HFF-Myc (cell line): ENCODE measurements around the gene SCIN.

ENCODE experiments used
- DNase-seq: peaks from one replicate; pipeline ENCODE4 v3.0.0-alpha.2; 2011; ENCODE audit warnings: low read depth; ENCODE audit errors: extremely low read depth
- H3K4me3 ChIP-seq: replicated peaks from 2 replicates; pipeline ENCODE4 v1.5.1; 2011; ENCODE audit warnings: low read depth, mild to moderate bottlenecking, control low read depth, low read length
- TF ChIP-seq, protein P1 (sequence below): IDR thresholded peaks from 2 replicates; pipeline ENCODE4 v1.5.1; 2012; ENCODE audit warnings: mild to moderate bottlenecking, low read depth, low read length, control low read depth; ENCODE audit errors: missing control alignments

The SCIN gene

DNA sequence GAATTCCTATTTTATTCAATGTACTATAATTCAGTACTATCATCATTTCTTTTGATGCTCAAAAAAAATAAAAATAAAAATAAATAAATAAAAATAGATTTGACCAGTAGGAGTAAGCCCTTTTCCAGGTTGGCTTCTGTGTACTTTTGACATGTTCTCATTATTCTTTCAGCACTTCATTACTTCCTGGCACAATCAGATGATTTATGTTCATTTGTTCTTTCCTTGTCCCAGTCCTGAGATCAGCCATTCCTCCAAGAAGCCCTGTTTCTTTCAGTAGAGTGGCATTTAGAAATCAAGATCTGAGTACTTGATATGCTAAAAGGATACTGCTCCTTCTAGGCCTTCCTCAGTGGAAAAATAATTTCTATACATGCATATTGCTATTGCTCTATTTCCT, 137.8 kb downstream of the SCIN start:
- no peak overlapping the region for H3K4me3 ChIP-seq
- TF ChIP-seq, protein P1, sequence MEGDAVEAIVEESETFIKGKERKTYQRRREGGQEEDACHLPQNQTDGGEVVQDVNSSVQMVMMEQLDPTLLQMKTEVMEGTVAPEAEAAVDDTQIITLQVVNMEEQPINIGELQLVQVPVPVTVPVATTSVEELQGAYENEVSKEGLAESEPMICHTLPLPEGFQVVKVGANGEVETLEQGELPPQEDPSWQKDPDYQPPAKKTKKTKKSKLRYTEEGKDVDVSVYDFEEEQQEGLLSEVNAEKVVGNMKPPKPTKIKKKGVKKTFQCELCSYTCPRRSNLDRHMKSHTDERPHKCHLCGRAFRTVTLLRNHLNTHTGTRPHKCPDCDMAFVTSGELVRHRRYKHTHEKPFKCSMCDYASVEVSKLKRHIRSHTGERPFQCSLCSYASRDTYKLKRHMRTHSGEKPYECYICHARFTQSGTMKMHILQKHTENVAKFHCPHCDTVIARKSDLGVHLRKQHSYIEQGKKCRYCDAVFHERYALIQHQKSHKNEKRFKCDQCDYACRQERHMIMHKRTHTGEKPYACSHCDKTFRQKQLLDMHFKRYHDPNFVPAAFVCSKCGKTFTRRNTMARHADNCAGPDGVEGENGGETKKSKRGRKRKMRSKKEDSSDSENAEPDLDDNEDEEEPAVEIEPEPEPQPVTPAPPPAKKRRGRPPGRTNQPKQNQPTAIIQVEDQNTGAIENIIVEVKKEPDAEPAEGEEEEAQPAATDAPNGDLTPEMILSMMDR: no peak
- no peak for DNase-seq
